Measurements from ENCODE around the gene VRK1. TPM values are rescaled to one million over a fixed set of nuclear protein-coding genes. Genes with fewer than 3 reads are reported as not detected.

The VRK1 gene
- total RNA-seq, 1 donor from 2014 or later, result 76.7 TPM

GRCh38 chr14:96915478-96915877 lies 118.3 kb downstream of the VRK1 start:
- no peak for DNase-seq
- H3K27me3 Mint-ChIP-seq, result no peaks in the 10 kb centered on the region
- H3K36me3 Mint-ChIP-seq (ENCODE audit: low read depth), result no peaks in the 10 kb centered on the region
- H3K9me3 Mint-ChIP-seq, result peaks cover 5% of the 10 kb centered on the region
- intact Hi-C loops (cut with micrococcal nuclease), result no loop called here
- peaks cover 3% of the 10 kb centered on the region for H3K4me1 Mint-ChIP-seq
- no peak overlapping the region for H3K4me3 Mint-ChIP-seq
- no peak overlapping the region for H3K27ac Mint-ChIP-seq

- no peak for DNase-seq
- Mint-ChIP-seq H3K36me3 (ENCODE audit: low read depth) (no peaks in the 10 kb centered on the region), H3K9me3 (peaks cover 5% of the 10 kb centered on the region), H3K4me1 (peaks cover under 1% of the 10 kb centered on the region), H3K27me3 (no peaks in the 10 kb centered on the region), H3K4me3 (no peak overlapping the region), H3K27ac (no peak overlapping the region)
- intact Hi-C loops (cut with micrococcal nuclease), result no loop called here
Measured at GRCh38 chr14:96916751-96917150, 119.6 kb downstream of the VRK1 start.

DNA sequence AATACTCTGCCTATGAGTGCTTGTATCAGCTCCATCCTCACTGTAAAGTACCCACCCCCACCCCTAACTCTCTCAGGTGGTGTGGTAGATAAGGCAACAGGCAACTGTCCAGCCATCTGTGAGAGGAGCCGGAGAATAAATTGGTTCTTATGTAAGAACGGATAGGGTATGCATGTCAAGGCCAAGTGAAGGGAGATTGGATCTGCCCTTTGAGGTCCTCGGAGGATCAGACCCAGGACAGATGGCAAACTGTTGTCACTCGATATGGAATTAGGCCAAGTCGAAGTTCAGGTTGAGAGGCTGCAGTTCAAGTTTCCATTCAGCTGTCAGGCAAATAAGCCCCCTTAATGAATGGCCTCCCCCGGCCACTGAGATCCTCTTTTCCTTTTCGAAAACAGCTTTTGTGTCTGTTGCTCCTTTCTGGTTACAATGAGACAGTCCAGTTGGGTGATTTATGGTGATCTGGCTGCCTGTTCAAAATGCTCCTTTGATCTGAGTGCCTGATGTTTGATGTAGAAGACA lies 120.3 kb downstream of the VRK1 start:
- intact Hi-C loops (cut with micrococcal nuclease), result no loop called here
- Mint-ChIP-seq H3K27me3 (no peaks in the 10 kb centered on the region), H3K9me3 (peaks cover 5% of the 10 kb centered on the region), H3K4me1 (no peaks in the 10 kb centered on the region), H3K36me3 (ENCODE audit: low read depth) (no peaks in the 10 kb centered on the region), H3K27ac (no peak overlapping the region), H3K4me3 (no peak overlapping the region)
- DNase-seq, result no peak

DNA sequence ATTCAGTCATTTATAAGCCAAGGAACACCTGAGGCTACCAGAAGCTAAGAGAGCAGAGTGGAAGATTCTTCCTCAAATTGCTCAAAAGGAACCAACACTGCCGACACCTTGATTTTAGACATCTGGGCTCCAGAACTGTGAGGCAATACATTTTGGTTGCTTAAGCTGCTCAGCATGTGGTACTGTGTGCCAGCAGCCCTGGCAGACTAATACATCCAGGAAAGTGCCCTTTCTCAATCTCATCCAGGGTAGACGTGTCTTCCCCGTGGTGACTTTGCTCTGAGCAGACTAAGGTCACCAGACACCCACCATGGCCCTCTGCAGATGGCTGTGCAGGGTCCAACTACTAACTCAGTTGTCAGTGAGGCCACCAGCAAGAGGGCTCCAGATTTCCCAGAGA lies 122.8 kb downstream of the VRK1 start:
- Mint-ChIP-seq H3K4me1 (no peaks in the 10 kb centered on the region), H3K27me3 (no peaks in the 10 kb centered on the region), H3K36me3 (ENCODE audit: low read depth) (no peaks in the 10 kb centered on the region), H3K4me3 (no peak overlapping the region), H3K9me3 (peaks cover 5% of the 10 kb centered on the region), H3K27ac (no peak overlapping the region)
- intact Hi-C loops (cut with micrococcal nuclease), result no loop called here
- no peak for DNase-seq

DNA sequence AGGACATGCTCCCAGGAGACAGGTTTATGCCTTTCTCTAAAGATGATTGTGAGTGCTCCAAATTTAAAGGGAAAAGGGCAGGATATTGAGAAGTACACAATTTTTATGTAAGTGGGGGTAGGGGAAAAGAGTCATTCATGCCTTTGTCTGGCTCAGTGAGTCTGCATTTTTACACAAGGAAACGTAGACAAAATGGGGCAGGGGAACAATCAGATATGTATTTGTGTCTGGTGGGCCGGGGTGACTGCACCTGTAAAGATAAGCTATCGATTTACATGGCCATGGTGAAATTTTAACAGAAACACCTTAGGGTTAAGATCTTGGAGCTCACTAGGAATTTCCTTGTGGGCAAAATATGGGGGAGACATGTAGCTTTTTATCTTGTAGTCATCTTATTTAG lies 123.6 kb downstream of the VRK1 start:
- H3K4me1 Mint-ChIP-seq, result no peaks in the 10 kb centered on the region

DNA sequence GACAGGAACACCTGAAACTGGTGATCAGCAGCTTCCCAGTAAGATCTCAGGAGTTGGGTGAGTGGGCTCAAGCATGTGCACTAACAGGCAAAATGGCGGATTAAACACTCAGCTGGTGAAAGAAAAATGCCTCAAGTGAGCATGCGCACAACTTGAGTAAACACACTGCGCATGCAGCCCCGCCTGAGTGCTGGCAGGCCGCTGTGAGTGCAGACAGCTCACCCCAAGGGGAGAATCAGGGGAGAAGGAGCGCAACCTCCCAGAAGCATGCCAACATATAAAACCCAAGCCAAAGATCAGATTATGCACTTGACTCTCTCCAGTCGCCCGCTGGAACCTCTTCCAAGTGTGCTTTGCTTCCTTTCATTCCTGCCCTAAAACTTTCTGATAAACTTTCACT lies 125.8 kb downstream of the VRK1 start:
- intact Hi-C loops (cut with micrococcal nuclease), result no loop called here
- H3K4me3 Mint-ChIP-seq, result no peak overlapping the region
- no peak overlapping the region for H3K27ac Mint-ChIP-seq
- no peaks in the 10 kb centered on the region for H3K36me3 Mint-ChIP-seq (ENCODE audit: low read depth)
- H3K9me3 Mint-ChIP-seq, result no peaks in the 10 kb centered on the region
- H3K4me1 Mint-ChIP-seq, result no peaks in the 10 kb centered on the region
- no peaks in the 10 kb centered on the region for H3K27me3 Mint-ChIP-seq
- DNase-seq, result no peak

More for the DNA sequence above, 123.6 kb downstream of the VRK1 start:
- Mint-ChIP-seq H3K36me3 (ENCODE audit: low read depth) (no peaks in the 10 kb centered on the region), H3K27ac (no peak overlapping the region), H3K4me3 (no peak overlapping the region), H3K27me3 (no peaks in the 10 kb centered on the region), H3K9me3 (peaks cover 1% of the 10 kb centered on the region)
- intact Hi-C loops (cut with micrococcal nuclease), result no loop called here
- no peak for DNase-seq

- no peaks in the 10 kb centered on the region for H3K36me3 Mint-ChIP-seq (ENCODE audit: low read depth)
- peaks cover 8% of the 10 kb centered on the region for H3K9me3 Mint-ChIP-seq
- no peak overlapping the region for H3K27ac Mint-ChIP-seq
- no peaks in the 10 kb centered on the region for H3K4me1 Mint-ChIP-seq
- no peak overlapping the region for H3K4me3 Mint-ChIP-seq
- intact Hi-C loops (cut with micrococcal nuclease), result no loop called here
- H3K27me3 Mint-ChIP-seq, result no peaks in the 10 kb centered on the region
- DNase-seq, result no peak
Measured at GRCh38 chr14:96925422-96925821, 128.2 kb downstream of the VRK1 start.

- Mint-ChIP-seq H3K4me1 (no peaks in the 10 kb centered on the region), H3K9me3 (peaks cover 8% of the 10 kb centered on the region), H3K4me3 (no peak overlapping the region), H3K27ac (no peak overlapping the region), H3K36me3 (ENCODE audit: low read depth) (no peaks in the 10 kb centered on the region), H3K27me3 (no peaks in the 10 kb centered on the region)
- DNase-seq, result no peak
- intact Hi-C loops (cut with micrococcal nuclease), result no loop called here
Measured at GRCh38 chr14:96926001-96926400, 128.8 kb downstream of the VRK1 start.

- no peaks in the 10 kb centered on the region for H3K4me1 Mint-ChIP-seq
Measured at GRCh38 chr14:96928779-96929380, 131.7 kb downstream of the VRK1 start.

DNA sequence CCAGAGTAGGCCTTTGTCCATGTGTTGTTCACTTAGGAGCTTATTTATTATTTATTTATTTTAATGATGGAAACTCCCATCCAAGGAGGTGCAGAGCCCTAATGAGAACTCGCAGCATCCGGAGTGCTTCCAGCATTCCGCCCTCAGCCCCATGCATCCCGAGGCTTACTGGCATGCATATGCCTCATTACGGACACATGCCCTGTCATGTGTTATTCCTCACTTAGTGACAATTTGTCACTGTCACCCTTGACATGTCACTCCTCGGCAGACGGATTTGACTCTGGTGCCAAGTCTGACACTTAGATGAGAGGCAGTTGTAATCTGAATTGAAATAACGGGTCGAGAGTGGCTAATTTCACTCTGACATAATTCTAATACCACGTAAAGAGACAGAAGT lies 132.8 kb downstream of the VRK1 start:
- Mint-ChIP-seq H3K4me1 (no peaks in the 10 kb centered on the region), H3K4me3 (no peak overlapping the region), H3K9me3 (peaks cover 8% of the 10 kb centered on the region), H3K27me3 (no peaks in the 10 kb centered on the region), H3K27ac (no peak overlapping the region), H3K36me3 (ENCODE audit: low read depth) (no peaks in the 10 kb centered on the region)
- DNase-seq, result no peak
- intact Hi-C loops (cut with micrococcal nuclease), result no loop called here

More at GRCh38 chr14:96928779-96929380, 131.7 kb downstream of the VRK1 start:
- no peak for DNase-seq
- H3K9me3 Mint-ChIP-seq, result peaks cover 8% of the 10 kb centered on the region
- intact Hi-C loops (cut with micrococcal nuclease), result no loop called here
- no peaks in the 10 kb centered on the region for H3K27me3 Mint-ChIP-seq
- no peaks in the 10 kb centered on the region for H3K36me3 Mint-ChIP-seq (ENCODE audit: low read depth)
- no peak overlapping the region for H3K27ac Mint-ChIP-seq
- H3K4me3 Mint-ChIP-seq, result no peak overlapping the region

GRCh38 chr14:96930526-96930925 lies 133.3 kb downstream of the VRK1 start:
- H3K9me3 Mint-ChIP-seq, result peaks cover 8% of the 10 kb centered on the region
- no peak for DNase-seq
- no peaks in the 10 kb centered on the region for H3K4me1 Mint-ChIP-seq
- no peaks in the 10 kb centered on the region for H3K36me3 Mint-ChIP-seq (ENCODE audit: low read depth)
- intact Hi-C loops (cut with micrococcal nuclease), result no loop called here
- H3K27me3 Mint-ChIP-seq, result no peaks in the 10 kb centered on the region
- no peak overlapping the region for H3K4me3 Mint-ChIP-seq
- H3K27ac Mint-ChIP-seq, result no peak overlapping the region
